ENCODE results near the gene WNK1.

- TF ChIP-seq CTCF (IDR thresholded peaks at IDR 0.05) (no peak), POLR2A (IDR thresholded peaks at IDR 0.05) (no peak), POLR2AphosphoS5 (IDR thresholded peaks at IDR 0.05) (no peak)
These were observed 194.3 kb downstream of the WNK1 start for GRCh38 chr12:946631-947030.

Measured in transverse colon (tissue), 4 donors.